Hepatocyte (in vitro differentiated cells): Measurements from ENCODE around the gene RASGRF2. TPM values are rescaled to one million over a fixed set of nuclear protein-coding genes. Genes with fewer than 3 reads are reported as not detected.
"Not testable (repeated sequence)": the region's sequence is repeated elsewhere in the genome, so short reads cannot be mapped to it uniquely, and the experiment has no call there.

Experiments
- DNase-seq: peaks from one replicate; pipeline ENCODE4 v3.0.0-alpha.2; 2016; ENCODE audit warnings: low spot score
- H2AFZ ChIP-seq: fragments of 200-600 bp; sonication (generic); 2 replicates; pipeline ENCODE4 v1.6.0; 2016; ENCODE audit warnings: antibody characterized with exemption, mild to moderate bottlenecking
- H3K27ac ChIP-seq: fragments of 200-600 bp; sonication (generic); 2 replicates; pipeline ENCODE4 v1.5.1; 2016; ENCODE audit warnings: mild to moderate bottlenecking
- H3K27me3 ChIP-seq: fragments of 200-600 bp; sonication (generic); 2 replicates; pipeline ENCODE4 v1.6.1; 2016
- H3K36me3 ChIP-seq: fragments of 200-600 bp; sonication (generic); replicated peaks from 2 replicates; pipeline ENCODE4 v1.5.1; 2016; ENCODE audit warnings: low read depth; ENCODE audit not compliant: insufficient read depth
- H3K4me1 ChIP-seq: fragments of 200-600 bp; sonication (generic); 2 replicates; pipeline ENCODE4 v1.5.1; 2016; ENCODE audit warnings: mild to moderate bottlenecking, moderate library complexity; ENCODE audit not compliant: insufficient read depth
- H3K4me2 ChIP-seq: fragments of 200-600 bp; sonication (generic); 2 replicates; pipeline ENCODE4 v1.6.0; 2016
- H3K4me3 ChIP-seq: fragments of 200-600 bp; sonication (generic); 2 replicates; pipeline ENCODE4 v1.5.1; 2016; ENCODE audit warnings: mild to moderate bottlenecking
- H3K79me2 ChIP-seq: fragments of 200-600 bp; sonication (generic); 2 replicates; pipeline ENCODE4 v1.6.0; 2017; ENCODE audit warnings: mild to moderate bottlenecking
- H3K9me2 ChIP-seq: fragments of 200-600 bp; sonication (generic); replicated peaks from 2 replicates; pipeline ENCODE4 v1.6.0; 2017; ENCODE audit warnings: mild to moderate bottlenecking; ENCODE audit not compliant: insufficient read depth
- H3K9me3 ChIP-seq: fragments of 200-600 bp; sonication (generic); 2 replicates; pipeline ENCODE4 v1.5.1; 2016; ENCODE audit warnings: low read depth, mild to moderate bottlenecking
- H4K20me1 ChIP-seq: fragments of 200-600 bp; sonication (generic); 2 replicates; pipeline ENCODE4 v1.6.0; 2016; ENCODE audit warnings: mild to moderate bottlenecking; ENCODE audit not compliant: insufficient read depth, poor library complexity, severe bottlenecking
- CTCF ChIP-seq: fragments of 200-600 bp; sonication (generic); IDR thresholded peaks from 2 replicates; pipeline ENCODE4 v1.5.1; 2016; ENCODE audit warnings: antibody characterized with exemption, mild to moderate bottlenecking; ENCODE audit not compliant: poor library complexity
- EZH2 ChIP-seq: fragments of 200-600 bp; sonication (generic); IDR thresholded peaks from 2 replicates; pipeline ENCODE4 v1.6.1; 2016; ENCODE audit warnings: antibody characterized with exemption, mild to moderate bottlenecking, borderline replicate concordance
- EZH2phosphoT487 ChIP-seq: fragments of 200-600 bp; sonication (generic); IDR thresholded peaks from one replicate; pipeline ENCODE4 v1.6.1; 2018; ENCODE audit warnings: antibody characterized with exemption, mild to moderate bottlenecking, low read depth, moderate library complexity; ENCODE audit not compliant: unreplicated experiment, severe bottlenecking
- WGBS: methylation state at CpG from one replicate; pipeline ENCODE4 v1.1.6; 2016; ENCODE audit warnings: low lambda C conversion rate; ENCODE audit errors: missing lambda C conversion rate; 5-methylcytosine and 5-hydroxymethylcytosine counted together
- polyA plus RNA-seq: library from polyadenylated mRNA; unstranded; fragments of >200 nt; fragmentation: Nextera tagmentation; extraction: Ambion mirVana; gene quantifications from 2 replicates; pipeline ENCODE4 v1.2.1, GENCODE V29; 2016
- total RNA-seq: library from RNA; depleted of rRNA; stranded (reverse); fragments of >200 nt; gene quantifications from 2 replicates; pipeline ENCODE4 v1.2.3, GENCODE V29; 2014

The RASGRF2 gene
- total and polyA plus RNA-seq, 2 experiments from 2014 or later, result 2.0 to 3.3 TPM

GRCh38 chr5:81254886-81255559 is 294.9 kb downstream of the RASGRF2 start:
- DNase-seq, result no peak
- no peaks in the 10 kb centered on the region for H4K20me1 ChIP-seq
- H3K27me3 ChIP-seq, result no peaks in the 10 kb centered on the region
- no peak overlapping the region for H2AFZ ChIP-seq
- no peak overlapping the region for H3K27ac ChIP-seq
- H3K36me3 ChIP-seq, result no peaks in the 10 kb centered on the region
- H3K9me3 ChIP-seq, result no peaks in the 10 kb centered on the region
- peaks cover 4% of the 10 kb centered on the region for H3K79me2 ChIP-seq
- no peak overlapping the region for H3K4me3 ChIP-seq
- H3K4me2 ChIP-seq, result no peak overlapping the region
- no peaks in the 10 kb centered on the region for H3K4me1 ChIP-seq
- WGBS, result 97% methylated on average over 21 of the region's 21 CpGs
- H3K9me2 ChIP-seq, result no peaks in the 10 kb centered on the region
- TF ChIP-seq CTCF (no peak), EZH2phosphoT487 (no peak), EZH2 (no peak)

GRCh38 chr5:81256766-81257165 is 296.6 kb downstream of the RASGRF2 start:
- Histone ChIP-seq H3K27ac (no peak overlapping the region), H3K27me3 (no peaks in the 10 kb centered on the region), H3K4me2 (no peak overlapping the region), H3K9me3 (no peaks in the 10 kb centered on the region), H4K20me1 (no peaks in the 10 kb centered on the region), H3K36me3 (no peaks in the 10 kb centered on the region), H3K4me3 (no peak overlapping the region), H3K4me1 (no peaks in the 10 kb centered on the region), H3K79me2 (peaks cover 17% of the 10 kb centered on the region), H2AFZ (no peak overlapping the region), H3K9me2 (no peaks in the 10 kb centered on the region)
- no peak for DNase-seq
- 96% methylated on average over 1 of the region's 1 CpG for WGBS
- no peak for TF ChIP-seq EZH2phosphoT487
- TF ChIP-seq CTCF, result no peak
- TF ChIP-seq EZH2, result no peak

- not testable (repeated sequence) for H2AFZ ChIP-seq, H3K27ac ChIP-seq, H3K4me3 ChIP-seq, H3K4me1 ChIP-seq, H4K20me1 ChIP-seq, H3K27me3 ChIP-seq, H3K4me2 ChIP-seq, DNase-seq, H3K9me3 ChIP-seq, H3K36me3 ChIP-seq, H3K9me2 ChIP-seq
- WGBS, result 96% methylated on average over 1 of the region's 1 CpG
- H3K79me2 ChIP-seq, result peaks cover 26% of the 10 kb centered on the region
Measured at GRCh38 chr5:81262796-81263195, 302.6 kb downstream of the RASGRF2 start.

- no peak for DNase-seq
- no peaks in the 10 kb centered on the region for H3K4me1 ChIP-seq
- H3K9me2 ChIP-seq, result no peaks in the 10 kb centered on the region
- no peaks in the 10 kb centered on the region for H3K27me3 ChIP-seq
- no peak overlapping the region for H3K27ac ChIP-seq
- no peak for TF ChIP-seq EZH2
- no peak for TF ChIP-seq CTCF
- no peak for TF ChIP-seq EZH2phosphoT487
- no peaks in the 10 kb centered on the region for H4K20me1 ChIP-seq
- no peak overlapping the region for H2AFZ ChIP-seq
- H3K36me3 ChIP-seq, result no peaks in the 10 kb centered on the region
- H3K4me2 ChIP-seq, result no peak overlapping the region
- H3K79me2 ChIP-seq, result peaks cover 33% of the 10 kb centered on the region
- no peak overlapping the region for H3K4me3 ChIP-seq
- H3K9me3 ChIP-seq, result no peaks in the 10 kb centered on the region
Measured at GRCh38 chr5:81265101-81265500, 304.9 kb downstream of the RASGRF2 start.
